Spleen (tissue), 7 donors: ENCODE results near the gene MAPT.
A peak's percentile ranks its signal among the peaks of the same experiment; 100 is the strongest.

ENCODE experiments used
- POLR2A ChIP-seq, 3 donors: fragments of 450-650 bp; IDR thresholded peaks; one replicate each; pipeline ENCODE4 v1.5.1; 2017; ENCODE audit warnings: antibody characterized with exemption in 3 of 3, mild to moderate bottlenecking in 1 of 3
- POLR2AphosphoS5 ChIP-seq, 3 donors: sonication (generic); formaldehyde crosslinking; IDR thresholded peaks; one replicate each; pipeline ENCODE4 v1.5.1; 2017; ENCODE audit warnings: antibody characterized with exemption in 3 of 3
- TF ChIP-seq, protein P1 (sequence below), 11 experiments: fragments of 200-600 bp in 7 of 11; fragments of 450-650 bp in 4 of 11; sonication (generic) in 4 of 11; IDR thresholded peaks in 8 of 11; conservative IDR thresholded peaks in 3 of 11; 1 replicate in 7 of 11; 2 replicates in 4 of 11; pipeline versions ENCODE4 v1.4.0 to v1.8.0; 2016 to 2021; ENCODE audit warnings: antibody characterized with exemption in 11 of 11, inconsistent platforms in 4 of 11, mild to moderate bottlenecking in 1 of 11
- donor health status: DM: no; HTN: no; CAD: no; lungs with moderate emphysema.
- donor health status: DM: no; HTN: no; CAD: no.
- donor health status: DM: no; HTN: no; CAD: no.

DNA sequence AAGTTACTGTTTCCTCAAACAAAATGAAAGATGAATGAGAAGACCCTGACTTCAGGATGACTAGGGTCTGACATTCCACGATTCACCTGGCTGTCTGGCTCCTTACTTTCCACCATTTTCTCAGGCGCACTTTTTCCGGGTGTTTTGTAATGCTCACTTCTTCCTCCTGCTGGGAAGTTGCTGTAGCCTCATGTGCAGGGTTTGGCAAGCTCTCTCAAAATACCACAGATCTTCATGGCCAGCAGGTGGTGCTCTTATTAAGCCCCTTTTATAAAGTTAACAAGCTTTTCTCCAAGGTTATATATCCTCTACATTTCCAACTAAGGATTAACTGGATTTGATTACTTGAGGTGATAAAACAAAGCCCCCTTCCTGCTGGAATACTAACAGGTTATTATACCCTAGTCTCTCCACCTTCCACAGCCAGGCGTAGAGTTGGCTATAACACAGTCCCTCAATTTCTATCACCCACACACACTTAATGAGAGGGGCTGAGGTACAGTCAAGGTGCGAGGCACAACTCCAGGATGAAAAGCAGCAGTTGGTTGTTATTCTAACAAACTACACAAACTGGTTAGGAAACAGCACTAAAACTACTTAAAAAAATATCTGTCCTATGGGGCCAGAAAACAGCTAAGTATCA is 150.1 kb downstream of the MAPT start:
- TF ChIP-seq POLR2A (IDR thresholded peaks at IDR 0.05) (no peak), POLR2AphosphoS5 (IDR thresholded peaks at IDR 0.05) (peak in 1 of 3 donors; percentile 48)
- TF ChIP-seq, protein P1, sequence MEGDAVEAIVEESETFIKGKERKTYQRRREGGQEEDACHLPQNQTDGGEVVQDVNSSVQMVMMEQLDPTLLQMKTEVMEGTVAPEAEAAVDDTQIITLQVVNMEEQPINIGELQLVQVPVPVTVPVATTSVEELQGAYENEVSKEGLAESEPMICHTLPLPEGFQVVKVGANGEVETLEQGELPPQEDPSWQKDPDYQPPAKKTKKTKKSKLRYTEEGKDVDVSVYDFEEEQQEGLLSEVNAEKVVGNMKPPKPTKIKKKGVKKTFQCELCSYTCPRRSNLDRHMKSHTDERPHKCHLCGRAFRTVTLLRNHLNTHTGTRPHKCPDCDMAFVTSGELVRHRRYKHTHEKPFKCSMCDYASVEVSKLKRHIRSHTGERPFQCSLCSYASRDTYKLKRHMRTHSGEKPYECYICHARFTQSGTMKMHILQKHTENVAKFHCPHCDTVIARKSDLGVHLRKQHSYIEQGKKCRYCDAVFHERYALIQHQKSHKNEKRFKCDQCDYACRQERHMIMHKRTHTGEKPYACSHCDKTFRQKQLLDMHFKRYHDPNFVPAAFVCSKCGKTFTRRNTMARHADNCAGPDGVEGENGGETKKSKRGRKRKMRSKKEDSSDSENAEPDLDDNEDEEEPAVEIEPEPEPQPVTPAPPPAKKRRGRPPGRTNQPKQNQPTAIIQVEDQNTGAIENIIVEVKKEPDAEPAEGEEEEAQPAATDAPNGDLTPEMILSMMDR (IDR thresholded peaks at IDR 0.05 in 8 of 11, conservative IDR thresholded peaks at IDR 0.05 in 3 of 11), result peak; percentile 53 to 89 (median 77)
